Osteocyte (in vitro differentiated cells): Measurements from ENCODE around the gene TFDP1. TPM values are rescaled to one million over a fixed set of nuclear protein-coding genes. Genes with fewer than 3 reads are reported as not detected.

Experiments used
- DNase-seq: peaks from one replicate; pipeline ENCODE4 v3.0.0; 2021; ENCODE audit warnings: mixed read lengths; ENCODE audit not compliant: unreplicated experiment; ENCODE audit errors: extremely low spot score
- H3K27ac Mint-ChIP-seq: one replicate; pipeline ENCODE4 v1.8.0; 2021; ENCODE audit warnings: mild to moderate bottlenecking, mixed read lengths; ENCODE audit not compliant: unreplicated experiment
- H3K27me3 Mint-ChIP-seq: one replicate; pipeline ENCODE4 v1.8.0; 2021; ENCODE audit warnings: mixed read lengths; ENCODE audit not compliant: unreplicated experiment
- H3K36me3 Mint-ChIP-seq: one replicate; pipeline ENCODE4 v1.8.0; 2021; ENCODE audit warnings: mixed read lengths; ENCODE audit not compliant: unreplicated experiment
- H3K4me1 Mint-ChIP-seq: one replicate; pipeline ENCODE4 v1.8.0; 2021; ENCODE audit warnings: mixed read lengths; ENCODE audit not compliant: unreplicated experiment
- H3K4me3 Mint-ChIP-seq: one replicate; pipeline ENCODE4 v1.8.0; 2021; ENCODE audit warnings: mild to moderate bottlenecking, moderate library complexity, mixed read lengths; ENCODE audit not compliant: unreplicated experiment
- H3K9me3 Mint-ChIP-seq: one replicate; pipeline ENCODE4 v1.8.0; 2021; ENCODE audit warnings: mixed read lengths; ENCODE audit not compliant: unreplicated experiment
- total RNA-seq: library from RNA; stranded (reverse); gene quantifications from 2 replicates; pipeline ENCODE4 v1.2.1, GENCODE V29; 2021
- TF ChIP-seq, protein P1 (sequence below): fragments of 200-600 bp; sonication (generic); IDR thresholded peaks from 2 replicates; pipeline ENCODE4 v1.5.0; 2021; ENCODE audit warnings: antibody characterized with exemption, mild to moderate bottlenecking, moderate library complexity

Gene TFDP1
- total RNA-seq, 1 donor from 2014 or later: 66.9 TPM

- Mint-ChIP-seq H3K4me3 (no peak overlapping the region), H3K27me3 (no peaks in the 10 kb centered on the region), H3K4me1 (no peaks in the 10 kb centered on the region), H3K36me3 (peaks cover 64% of the 10 kb centered on the region), H3K27ac (no peak overlapping the region), H3K9me3 (no peaks in the 10 kb centered on the region)
- no peak for DNase-seq
- TF ChIP-seq, protein P1, sequence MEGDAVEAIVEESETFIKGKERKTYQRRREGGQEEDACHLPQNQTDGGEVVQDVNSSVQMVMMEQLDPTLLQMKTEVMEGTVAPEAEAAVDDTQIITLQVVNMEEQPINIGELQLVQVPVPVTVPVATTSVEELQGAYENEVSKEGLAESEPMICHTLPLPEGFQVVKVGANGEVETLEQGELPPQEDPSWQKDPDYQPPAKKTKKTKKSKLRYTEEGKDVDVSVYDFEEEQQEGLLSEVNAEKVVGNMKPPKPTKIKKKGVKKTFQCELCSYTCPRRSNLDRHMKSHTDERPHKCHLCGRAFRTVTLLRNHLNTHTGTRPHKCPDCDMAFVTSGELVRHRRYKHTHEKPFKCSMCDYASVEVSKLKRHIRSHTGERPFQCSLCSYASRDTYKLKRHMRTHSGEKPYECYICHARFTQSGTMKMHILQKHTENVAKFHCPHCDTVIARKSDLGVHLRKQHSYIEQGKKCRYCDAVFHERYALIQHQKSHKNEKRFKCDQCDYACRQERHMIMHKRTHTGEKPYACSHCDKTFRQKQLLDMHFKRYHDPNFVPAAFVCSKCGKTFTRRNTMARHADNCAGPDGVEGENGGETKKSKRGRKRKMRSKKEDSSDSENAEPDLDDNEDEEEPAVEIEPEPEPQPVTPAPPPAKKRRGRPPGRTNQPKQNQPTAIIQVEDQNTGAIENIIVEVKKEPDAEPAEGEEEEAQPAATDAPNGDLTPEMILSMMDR: no peak
Measured at GRCh38 chr13:113635048-113635420, 50.5 kb downstream of the TFDP1 start.

GRCh38 chr13:113635709-113636108, 51.2 kb downstream of the TFDP1 start:
- DNase-seq: no peak
- Mint-ChIP-seq H3K27ac (no peak overlapping the region), H3K4me3 (no peak overlapping the region), H3K9me3 (no peaks in the 10 kb centered on the region), H3K27me3 (no peaks in the 10 kb centered on the region), H3K4me1 (no peaks in the 10 kb centered on the region), H3K36me3 (peaks cover 71% of the 10 kb centered on the region)
- TF ChIP-seq, protein P1: no peak

DNA sequence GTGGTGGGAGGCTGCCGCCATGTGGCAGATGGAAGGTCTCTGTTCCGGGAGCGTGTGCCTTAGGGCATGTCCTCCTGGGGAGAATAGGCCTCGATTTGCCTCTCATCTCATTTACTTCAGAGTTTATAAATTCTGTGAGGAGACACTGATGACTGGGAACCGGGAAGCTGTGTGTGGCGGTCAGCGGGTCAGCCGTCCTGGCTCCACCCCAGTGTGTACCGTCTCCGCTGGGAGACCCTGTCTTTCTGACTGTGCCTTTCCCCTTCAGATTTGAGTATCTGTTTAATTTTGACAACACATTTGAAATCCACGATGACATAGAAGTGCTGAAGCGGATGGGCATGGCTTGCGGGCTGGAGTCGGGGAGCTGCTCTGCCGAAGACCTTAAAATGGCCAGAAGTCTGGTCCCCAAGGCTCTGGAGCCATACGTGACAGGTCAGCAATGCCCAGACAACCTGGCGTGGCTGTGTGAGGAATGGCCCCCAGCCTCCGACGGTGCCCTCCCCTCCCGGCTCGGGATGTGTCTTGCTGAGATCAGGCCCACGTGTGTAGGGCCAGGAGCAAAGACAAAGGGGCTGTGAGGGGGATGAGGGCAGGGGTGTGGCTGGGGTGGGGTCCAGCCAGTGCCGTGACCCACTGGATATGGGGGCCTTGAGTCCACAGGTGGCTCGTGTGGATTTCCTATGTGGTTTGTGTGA, 51.9 kb downstream of the TFDP1 start:
- Mint-ChIP-seq H3K9me3 (no peaks in the 10 kb centered on the region), H3K36me3 (peaks cover 71% of the 10 kb centered on the region), H3K27ac (no peak overlapping the region), H3K27me3 (no peaks in the 10 kb centered on the region), H3K4me3 (no peak overlapping the region), H3K4me1 (no peaks in the 10 kb centered on the region)
- no peak for DNase-seq
- TF ChIP-seq, protein P1: no peak

GRCh38 chr13:113637262-113638160, 53.0 kb downstream of the TFDP1 start:
- H3K4me1 Mint-ChIP-seq: no peaks in the 10 kb centered on the region
- H3K9me3 Mint-ChIP-seq: peaks cover 4% of the 10 kb centered on the region
- no peak overlapping the region for H3K27ac Mint-ChIP-seq
- DNase-seq: no peak
- peaks cover 74% of the 10 kb centered on the region for H3K36me3 Mint-ChIP-seq
- TF ChIP-seq, protein P1: no peak
- H3K27me3 Mint-ChIP-seq: no peaks in the 10 kb centered on the region
- no peak overlapping the region for H3K4me3 Mint-ChIP-seq

GRCh38 chr13:113638173-113638746, 53.7 kb downstream of the TFDP1 start:
- DNase-seq: peak; percentile 68
- Mint-ChIP-seq H3K27me3 (no peaks in the 10 kb centered on the region), H3K4me1 (no peaks in the 10 kb centered on the region), H3K27ac (no peak overlapping the region), H3K36me3 (peaks cover 68% of the 10 kb centered on the region), H3K9me3 (peaks cover 4% of the 10 kb centered on the region), H3K4me3 (no peak overlapping the region)
- TF ChIP-seq, protein P1: no peak
